ENCODE results near the gene ADORA3. TPM values are rescaled to one million over a fixed set of nuclear protein-coding genes. Genes with fewer than 3 reads are reported as not detected.

Gene ADORA3
- total RNA-seq, 1 donor from 2014 or later, result 3.6 TPM

Small RNAs within 50 kb of the gene (small RNA-seq; reads per million reads assigned to genes)
- gene RNU6-792P, result not detected

Other genes with a start within 250 kb of the ADORA3 start
- not detected for gene CHIA, start 212.8 kb downstream of the ADORA3 start, total RNA-seq
- 0.31 TPM for gene OVGP1, start 75.9 kb downstream of the ADORA3 start, total RNA-seq
- 21.1 TPM for gene WDR77, start 54.4 kb downstream of the ADORA3 start, total RNA-seq
- 170 TPM for gene ATP5PB, start 54.2 kb downstream of the ADORA3 start, total RNA-seq
- gene C1orf162, start 29.6 kb downstream of the ADORA3 start, total RNA-seq, result 0.31 TPM
- 2.0 TPM for gene TMIGD3, start within 50 bp of the ADORA3 start, total RNA-seq
- gene RAP1A, start 116.2 kb upstream of the ADORA3 start, total RNA-seq, result 31.0 TPM
- gene INKA2, start 235.8 kb upstream of the ADORA3 start, total RNA-seq, result 0.94 TPM

All from occipital lobe (tissue), 2 donors.